ENCODE results near the gene HADHA.

DNA sequence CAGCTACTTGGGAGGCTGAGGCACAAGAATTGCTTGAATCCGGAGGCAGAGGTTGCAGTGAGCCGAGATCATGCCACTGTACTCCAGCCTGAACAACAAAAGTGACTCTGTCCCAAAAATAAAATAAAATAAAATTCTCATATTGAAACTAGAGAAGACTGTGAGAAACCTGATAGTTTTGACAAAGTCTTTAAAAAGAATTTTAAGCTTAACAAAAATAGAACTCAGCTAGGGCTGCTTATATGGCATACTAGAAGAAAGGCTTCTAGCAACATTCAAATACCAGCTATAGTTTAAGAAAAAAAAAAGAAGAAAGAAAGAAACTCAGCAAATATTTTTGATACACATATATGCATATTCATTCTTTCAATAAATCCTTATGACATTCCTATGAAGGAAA lies 13.6 kb downstream of the HADHA start:
- TF ChIP-seq, protein P1, sequence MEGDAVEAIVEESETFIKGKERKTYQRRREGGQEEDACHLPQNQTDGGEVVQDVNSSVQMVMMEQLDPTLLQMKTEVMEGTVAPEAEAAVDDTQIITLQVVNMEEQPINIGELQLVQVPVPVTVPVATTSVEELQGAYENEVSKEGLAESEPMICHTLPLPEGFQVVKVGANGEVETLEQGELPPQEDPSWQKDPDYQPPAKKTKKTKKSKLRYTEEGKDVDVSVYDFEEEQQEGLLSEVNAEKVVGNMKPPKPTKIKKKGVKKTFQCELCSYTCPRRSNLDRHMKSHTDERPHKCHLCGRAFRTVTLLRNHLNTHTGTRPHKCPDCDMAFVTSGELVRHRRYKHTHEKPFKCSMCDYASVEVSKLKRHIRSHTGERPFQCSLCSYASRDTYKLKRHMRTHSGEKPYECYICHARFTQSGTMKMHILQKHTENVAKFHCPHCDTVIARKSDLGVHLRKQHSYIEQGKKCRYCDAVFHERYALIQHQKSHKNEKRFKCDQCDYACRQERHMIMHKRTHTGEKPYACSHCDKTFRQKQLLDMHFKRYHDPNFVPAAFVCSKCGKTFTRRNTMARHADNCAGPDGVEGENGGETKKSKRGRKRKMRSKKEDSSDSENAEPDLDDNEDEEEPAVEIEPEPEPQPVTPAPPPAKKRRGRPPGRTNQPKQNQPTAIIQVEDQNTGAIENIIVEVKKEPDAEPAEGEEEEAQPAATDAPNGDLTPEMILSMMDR (IDR thresholded peaks at IDR 0.05): no peak
- no peak for TF ChIP-seq POLR2A (IDR thresholded peaks at IDR 0.05)

Measured in heart left ventricle (tissue), 13 donors.